ENCODE measurements around the gene ERCC2. TPM values are rescaled to one million over a fixed set of nuclear protein-coding genes. Genes with fewer than 3 reads are reported as not detected.

The ERCC2 gene
- total RNA-seq, 1 experiment from 2014 or later: 58.9 TPM

DNA sequence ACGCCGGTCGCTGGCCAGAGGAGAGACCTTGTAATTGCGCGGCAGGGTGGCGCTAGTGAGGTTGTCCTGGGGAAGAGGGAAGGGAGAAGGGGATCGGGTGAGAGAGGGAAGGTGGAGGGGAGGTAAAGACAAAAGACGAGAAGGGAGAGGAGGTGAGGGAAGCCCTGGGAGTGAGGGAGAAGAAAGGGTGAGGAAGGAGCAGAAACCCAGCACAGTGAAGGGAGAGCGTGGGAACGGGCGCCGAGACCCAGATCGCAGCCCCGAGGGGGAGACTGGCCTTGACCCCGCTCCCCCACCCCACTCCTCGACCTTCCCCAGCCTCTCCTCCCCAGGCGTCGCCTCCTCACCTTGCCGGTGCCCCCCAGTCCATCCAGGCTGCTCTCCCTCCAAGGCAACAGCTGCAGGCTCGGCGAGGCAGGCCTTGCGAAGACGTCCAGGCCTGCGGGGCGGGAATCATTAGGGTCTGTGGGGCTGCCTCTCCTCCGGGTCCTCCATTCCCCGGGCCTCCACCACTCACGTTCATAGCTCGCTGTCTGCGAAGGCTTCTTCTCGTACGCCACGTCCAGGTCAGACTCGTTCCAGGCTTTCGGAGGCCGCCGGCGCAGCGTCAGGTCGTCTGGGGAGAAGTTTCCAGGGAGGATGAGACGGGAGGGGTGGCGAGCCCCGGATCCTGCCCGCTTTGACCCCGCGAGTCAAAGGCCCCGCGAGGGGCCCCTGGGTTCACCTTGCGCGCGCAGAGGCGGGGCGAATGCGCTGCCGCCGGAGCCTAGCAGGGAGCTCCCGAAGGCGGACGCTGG, 25.6 kb upstream of the ERCC2 start:
- no peaks in the 10 kb centered on the region for H3K27me3 ChIP-seq (ENCODE audit: insufficient read depth, low read length)
- no peaks in the 10 kb centered on the region for H3K9me3 ChIP-seq (ENCODE audit: control insufficient read depth in 1 of 2, insufficient read depth in 1 of 2, low read depth in 1 of 2, low read length in 2 of 2)
- H4K20me1 ChIP-seq (ENCODE audit: insufficient read depth): no peaks in the 10 kb centered on the region
- H2AFZ ChIP-seq (ENCODE audit: low read depth, low read length, poor library complexity, severe bottlenecking): no peak overlapping the region
- no peak overlapping the region for H3K4me3 ChIP-seq (replicated peaks in 1 of 2; ENCODE audit: low read depth in 1 of 2, low read length in 2 of 2)
- intact Hi-C loops (cut with micrococcal nuclease): no loop called here
- ChIA-PET POLR2A (no interaction called here), CTCF (no interaction called here), RAD21 (ENCODE audit: low non-redundant PET in 1 of 2, low total read pairs in 2 of 2, uncharacterized antibody in 2 of 2, unreplicated experiment in 2 of 2) (no interaction called here)
- H3K27ac ChIP-seq (ENCODE audit: low read depth, low read length): no peak overlapping the region
- DNase-seq (ENCODE audit: low read depth, low spot score): no peak
- no peak overlapping the region for H3K9ac ChIP-seq (ENCODE audit: low read length)
- peaks cover 3 to 22% of the 10 kb centered on the region in 2 experiments; a peak in 3 of 4 replicates for H3K36me3 ChIP-seq (ENCODE audit: control insufficient read depth in 1 of 2, insufficient read depth in 2 of 2, low read length in 2 of 2)
- H3K4me1 ChIP-seq (ENCODE audit: control insufficient read depth in 1 of 2, insufficient read depth in 2 of 2, low read length in 2 of 2): peaks cover 8% of the 10 kb centered on the region in 2 experiments; a peak in 2 of 4 replicates
- no peaks in the 10 kb centered on the region for H3K9me2 ChIP-seq (ENCODE audit: insufficient read depth)
- H3K4me2 ChIP-seq (ENCODE audit: low read length): no peak overlapping the region
- peaks cover 19% of the 10 kb centered on the region for H3K79me2 ChIP-seq (ENCODE audit: insufficient read depth, low read length)
- ATAC-seq: no peak
- BruUV-seq (replicated peaks): no TSS peak
- TF ChIP-seq, protein P1, sequence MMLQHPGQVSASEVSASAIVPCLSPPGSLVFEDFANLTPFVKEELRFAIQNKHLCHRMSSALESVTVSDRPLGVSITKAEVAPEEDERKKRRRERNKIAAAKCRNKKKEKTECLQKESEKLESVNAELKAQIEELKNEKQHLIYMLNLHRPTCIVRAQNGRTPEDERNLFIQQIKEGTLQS (IDR thresholded peaks at IDR 0.05): no peak
- TF ChIP-seq YY1 (IDR thresholded peaks at IDR 0.05; ENCODE audit: extremely low read depth, insufficient replicate concordance, low read depth, low read length) (no peak), JUND (IDR thresholded peaks at IDR 0.05) (no peak), EGR1 (IDR thresholded peaks at IDR 0.05; ENCODE audit: low read depth) (no peak), ZNF274 (IDR thresholded peaks at IDR 0.05; ENCODE audit: low read depth, low read length) (no peak), SRF (IDR thresholded peaks at IDR 0.05; ENCODE audit: low read depth) (no peak), TCF7L2 (IDR thresholded peaks at IDR 0.05; ENCODE audit: borderline replicate concordance, extremely low read depth, insufficient read depth, insufficient read length) (no peak), SP1 (IDR thresholded peaks at IDR 0.05; ENCODE audit: low read depth) (no peak)
- TF ChIP-seq, protein P2, sequence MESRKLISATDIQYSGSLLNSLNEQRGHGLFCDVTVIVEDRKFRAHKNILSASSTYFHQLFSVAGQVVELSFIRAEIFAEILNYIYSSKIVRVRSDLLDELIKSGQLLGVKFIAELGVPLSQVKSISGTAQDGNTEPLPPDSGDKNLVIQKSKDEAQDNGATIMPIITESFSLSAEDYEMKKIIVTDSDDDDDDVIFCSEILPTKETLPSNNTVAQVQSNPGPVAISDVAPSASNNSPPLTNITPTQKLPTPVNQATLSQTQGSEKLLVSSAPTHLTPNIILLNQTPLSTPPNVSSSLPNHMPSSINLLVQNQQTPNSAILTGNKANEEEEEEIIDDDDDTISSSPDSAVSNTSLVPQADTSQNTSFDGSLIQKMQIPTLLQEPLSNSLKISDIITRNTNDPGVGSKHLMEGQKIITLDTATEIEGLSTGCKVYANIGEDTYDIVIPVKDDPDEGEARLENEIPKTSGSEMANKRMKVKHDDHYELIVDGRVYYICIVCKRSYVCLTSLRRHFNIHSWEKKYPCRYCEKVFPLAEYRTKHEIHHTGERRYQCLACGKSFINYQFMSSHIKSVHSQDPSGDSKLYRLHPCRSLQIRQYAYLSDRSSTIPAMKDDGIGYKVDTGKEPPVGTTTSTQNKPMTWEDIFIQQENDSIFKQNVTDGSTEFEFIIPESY (IDR thresholded peaks at IDR 0.05; ENCODE audit: extremely low read depth, insufficient replicate concordance, low read length): no peak
